Vagina (tissue), 2 donors: ENCODE measurements around the gene CIAPIN1. TPM values are rescaled to one million over a fixed set of nuclear protein-coding genes. Genes with fewer than 3 reads are reported as not detected.

Experiments used
- DNase-seq, 2 donors: peaks; one replicate each; pipeline ENCODE4 v3.0.0-alpha.2; 2017; ENCODE audit errors: extremely low spot score in 2 of 2
- H3K27ac ChIP-seq: fragments of 200-600 bp; sonication (generic); one replicate; pipeline ENCODE4 v1.5.1; 2019
- H3K27me3 ChIP-seq: fragments of 200-600 bp; sonication (generic); one replicate; pipeline ENCODE4 v1.5.1; 2019
- H3K36me3 ChIP-seq, 2 donors: fragments of 200-600 bp; sonication (generic); one replicate each; pipeline ENCODE4 v1.5.1; 2017 to 2019
- H3K4me1 ChIP-seq: fragments of 200-600 bp; sonication (generic); one replicate; pipeline ENCODE4 v1.5.1; 2019
- H3K4me3 ChIP-seq, 2 donors: fragments of 200-600 bp; sonication (generic); 1 replicate in 1 of 2; 2 replicates in 1 of 2; pipeline ENCODE4 v1.5.1; 2016 to 2019
- H3K9me3 ChIP-seq: fragments of 200-600 bp; sonication (generic); one replicate; pipeline ENCODE4 v1.5.1; 2019
- CTCF ChIP-seq, 3 experiments: fragments of 450-650 bp in 2 of 3; fragments of 200-600 bp in 1 of 3; sonication (generic) in 1 of 3; IDR thresholded peaks; one replicate each; pipeline ENCODE4 v1.5.1; 2017 to 2019; ENCODE audit warnings: antibody characterized with exemption in 3 of 3, mild to moderate bottlenecking in 2 of 3, moderate library complexity in 2 of 3
- POLR2A ChIP-seq, 2 donors: fragments of 450-650 bp; IDR thresholded peaks; one replicate each; pipeline ENCODE4 v1.6.1; 2017; ENCODE audit warnings: antibody characterized with exemption in 2 of 2, mild to moderate bottlenecking in 2 of 2, moderate library complexity in 2 of 2
- POLR2AphosphoS5 ChIP-seq, 2 donors: sonication (generic); formaldehyde crosslinking; IDR thresholded peaks; one replicate each; pipeline ENCODE4 v1.9.0; 2017; ENCODE audit warnings: antibody characterized with exemption in 2 of 2, mild to moderate bottlenecking in 2 of 2, low read depth in 1 of 2; ENCODE audit not compliant: insufficient read depth in 1 of 2
- intact Hi-C: fragments of 100-400 bp; cut with DNase I; formaldehyde crosslinking; loops from one replicate; pipeline ENCODE4 v1.15.1; 2023
- total RNA-seq: library from RNA; depleted of rRNA; stranded (reverse); fragments of >200 nt; gene quantifications from one replicate; pipeline ENCODE4 v1.2.3, GENCODE V29; 2016

The CIAPIN1 gene
- total RNA-seq, 1 donor from 2014 or later: 28.0 TPM

GRCh38 chr16:57479205-57479975 lies 32.2 kb upstream of the CIAPIN1 start:
- H3K4me3 ChIP-seq: peak overlapping the region; percentile 49 to 50
- H3K4me1 ChIP-seq: peaks cover 70% of the 10 kb centered on the region

GRCh38 chr16:57478396-57479204 lies 31.4 kb upstream of the CIAPIN1 start:
- TF ChIP-seq POLR2A (IDR thresholded peaks at IDR 0.05) (no peak), CTCF (IDR thresholded peaks at IDR 0.05) (no peak), POLR2AphosphoS5 (IDR thresholded peaks at IDR 0.05; ENCODE audit: insufficient read depth in 1 of 2, low read depth in 1 of 2) (no peak)
- no peak for DNase-seq
- Histone ChIP-seq H3K36me3 (peaks cover 0 to 4% of the 10 kb centered on the region in 2 donors), H3K27ac (peak overlapping the region; percentile 74), H3K4me1 (peaks cover 62% of the 10 kb centered on the region), H3K27me3 (no peaks in the 10 kb centered on the region), H3K9me3 (no peaks in the 10 kb centered on the region), H3K4me3 (peak overlapping the region; percentile 49 to 50)
- intact Hi-C loops: no loop called here

More at GRCh38 chr16:57479205-57479975, 32.2 kb upstream of the CIAPIN1 start:
- DNase-seq: no peak
- Histone ChIP-seq H3K9me3 (no peaks in the 10 kb centered on the region), H3K27ac (peak overlapping the region; percentile 74), H3K27me3 (no peaks in the 10 kb centered on the region), H3K36me3 (no peaks in the 10 kb centered on the region)
- intact Hi-C loops: no loop called here
- TF ChIP-seq POLR2AphosphoS5 (IDR thresholded peaks at IDR 0.05; ENCODE audit: insufficient read depth in 1 of 2, low read depth in 1 of 2): no peak
- no peak for TF ChIP-seq CTCF (IDR thresholded peaks at IDR 0.05)
- TF ChIP-seq POLR2A (IDR thresholded peaks at IDR 0.05): no peak

GRCh38 chr16:57477531-57478202 lies 30.5 kb upstream of the CIAPIN1 start:
- Histone ChIP-seq H3K27me3 (no peaks in the 10 kb centered on the region), H3K4me3 (no peak overlapping the region), H3K27ac (no peak overlapping the region), H3K9me3 (no peaks in the 10 kb centered on the region), H3K36me3 (peaks cover 0 to 11% of the 10 kb centered on the region in 2 donors), H3K4me1 (peaks cover 56% of the 10 kb centered on the region)
- DNase-seq: no peak
- intact Hi-C loops: no loop called here
- TF ChIP-seq POLR2A (IDR thresholded peaks at IDR 0.05) (no peak), CTCF (IDR thresholded peaks at IDR 0.05) (no peak), POLR2AphosphoS5 (IDR thresholded peaks at IDR 0.05; ENCODE audit: insufficient read depth in 1 of 2, low read depth in 1 of 2) (no peak)

GRCh38 chr16:57476546-57477410 lies 29.6 kb upstream of the CIAPIN1 start:
- no peak for TF ChIP-seq CTCF (IDR thresholded peaks at IDR 0.05)
- peaks cover 0 to 16% of the 10 kb centered on the region in 2 donors for H3K36me3 ChIP-seq
- H3K27me3 ChIP-seq: no peaks in the 10 kb centered on the region
- DNase-seq: no peak
- H3K27ac ChIP-seq: peak overlapping the region; percentile 33
- intact Hi-C loops: no loop called here
- H3K9me3 ChIP-seq: no peaks in the 10 kb centered on the region
- H3K4me1 ChIP-seq: peaks cover 64% of the 10 kb centered on the region
- no peak overlapping the region for H3K4me3 ChIP-seq
